HG03457 (cell line): ENCODE data around the gene ZNF260.
"Not testable (repeated sequence)": the region's sequence is repeated elsewhere in the genome, so short reads cannot be mapped to it uniquely, and the experiment has no call there.

Experiments
- ATAC-seq: cut with Tn5 transposase; IDR thresholded peaks from one replicate; pipeline ENCODE4 v1.9.1; 2021; ENCODE audit warnings: moderate number of reproducible peaks; ENCODE audit not compliant: unreplicated experiment

The ZNF260 gene

GRCh38 chr19:36490846-36491245, 37.2 kb downstream of the ZNF260 start:
- not testable (repeated sequence) for ATAC-seq

- ATAC-seq: peak; percentile 38
Measured at GRCh38 chr19:36489920-36490415, 38.1 kb downstream of the ZNF260 start.

- ATAC-seq: peak; percentile 73
Measured at GRCh38 chr19:36489118-36489919, 38.8 kb downstream of the ZNF260 start, which contains the start of gene ZNF566. TSS of gene ZNF566 (minus strand) at chr19:36489561. CDS start at chr19:36476557, 13,004 bp downstream.

- ATAC-seq: no peak
Measured at GRCh38 chr19:36488846-36489117, 39.3 kb downstream of the ZNF260 start.

GRCh38 chr19:36488118-36488845, 39.8 kb downstream of the ZNF260 start:
- ATAC-seq: no peak

GRCh38 chr19:36483653-36484052, 44.4 kb downstream of the ZNF260 start:
- no peak for ATAC-seq

GRCh38 chr19:36482876-36483275, 45.2 kb downstream of the ZNF260 start:
- no peak for ATAC-seq
